ENCODE data around the gene P2RY1. TPM values are rescaled to one million over a fixed set of nuclear protein-coding genes. Genes with fewer than 3 reads are reported as not detected.
"Not testable (repeated sequence)": the region's sequence is repeated elsewhere in the genome, so short reads cannot be mapped to it uniquely, and the experiment has no call there.

The P2RY1 gene
- polyA plus RNA-seq, 1 donor = 4.8 TPM

- DNase-seq (ENCODE audit: low read depth) = no peak
Measured at GRCh38 chr3:152836269-152836668, 1.3 kb downstream of the P2RY1 start.

- no peak for DNase-seq (ENCODE audit: low read depth)
Measured at GRCh38 chr3:152839511-152839910, 4.6 kb downstream of the P2RY1 start.

GRCh38 chr3:152841131-152841530 is 6.2 kb downstream of the P2RY1 start:
- DNase-seq (ENCODE audit: low read depth) = no peak

- DNase-seq (ENCODE audit: low read depth) = no peak
Measured at GRCh38 chr3:152842413-152842812, 7.5 kb downstream of the P2RY1 start.

- no peak for DNase-seq (ENCODE audit: low read depth)
Measured at GRCh38 chr3:152843955-152844354, 9.0 kb downstream of the P2RY1 start.

GRCh38 chr3:152846572-152847202 is 11.8 kb downstream of the P2RY1 start:
- DNase-seq (ENCODE audit: low read depth) = not testable (repeated sequence)

GRCh38 chr3:152847599-152847998 is 12.7 kb downstream of the P2RY1 start:
- not testable (repeated sequence) for DNase-seq (ENCODE audit: low read depth)

- DNase-seq (ENCODE audit: low read depth) = no peak
Measured at GRCh38 chr3:152849996-152850578, 15.2 kb downstream of the P2RY1 start.

GRCh38 chr3:152853196-152853595 is 18.3 kb downstream of the P2RY1 start:
- DNase-seq (ENCODE audit: low read depth) = no peak

- no peak for DNase-seq (ENCODE audit: low read depth)
Measured at GRCh38 chr3:152857082-152857481, 22.2 kb downstream of the P2RY1 start.

- DNase-seq (ENCODE audit: low read depth) = no peak
Measured at GRCh38 chr3:152858170-152858800, 23.4 kb downstream of the P2RY1 start.

- DNase-seq (ENCODE audit: low read depth) = no peak
Measured at GRCh38 chr3:152860736-152861135, 25.8 kb downstream of the P2RY1 start.

GRCh38 chr3:152865668-152866245 is 30.8 kb downstream of the P2RY1 start:
- DNase-seq (ENCODE audit: low read depth) = no peak

GRCh38 chr3:152870027-152870426 is 35.1 kb downstream of the P2RY1 start:
- no peak for DNase-seq (ENCODE audit: low read depth)

GRCh38 chr3:152873314-152873713 is 38.4 kb downstream of the P2RY1 start:
- DNase-seq (ENCODE audit: low read depth) = not testable (repeated sequence)

GRCh38 chr3:152874896-152875749 is 40.2 kb downstream of the P2RY1 start:
- no peak for DNase-seq (ENCODE audit: low read depth)

GRCh38 chr3:152879130-152879789 is 44.3 kb downstream of the P2RY1 start:
- DNase-seq (ENCODE audit: low read depth) = no peak

GRCh38 chr3:152879790-152880174 is 44.9 kb downstream of the P2RY1 start:
- no peak for DNase-seq (ENCODE audit: low read depth)

- DNase-seq (ENCODE audit: low read depth) = no peak
Measured at GRCh38 chr3:152885076-152885475, 50.1 kb downstream of the P2RY1 start.
